NCI-H1105 treated with DMSO at 0.1 percent for 48 hours (cell line): ENCODE data around the gene IDH3A.

Source experiments
- DNase-seq: peaks from one replicate; lab custom pipeline; 2025; lab: John Stamatoyannopoulos, UW

IDH3A gene

GRCh38 chr15:78149068-78149804 lies at the start of gene IDH3A:
TSS of gene IDH3A (plus strand) at chr15:78149362. CDS start at chr15:78149404, 42 bp downstream.
- peak; percentile 82 for DNase-seq

- no peak for DNase-seq
Measured at GRCh38 chr15:78100886-78101285, 48.3 kb upstream of the IDH3A start.

DNA sequence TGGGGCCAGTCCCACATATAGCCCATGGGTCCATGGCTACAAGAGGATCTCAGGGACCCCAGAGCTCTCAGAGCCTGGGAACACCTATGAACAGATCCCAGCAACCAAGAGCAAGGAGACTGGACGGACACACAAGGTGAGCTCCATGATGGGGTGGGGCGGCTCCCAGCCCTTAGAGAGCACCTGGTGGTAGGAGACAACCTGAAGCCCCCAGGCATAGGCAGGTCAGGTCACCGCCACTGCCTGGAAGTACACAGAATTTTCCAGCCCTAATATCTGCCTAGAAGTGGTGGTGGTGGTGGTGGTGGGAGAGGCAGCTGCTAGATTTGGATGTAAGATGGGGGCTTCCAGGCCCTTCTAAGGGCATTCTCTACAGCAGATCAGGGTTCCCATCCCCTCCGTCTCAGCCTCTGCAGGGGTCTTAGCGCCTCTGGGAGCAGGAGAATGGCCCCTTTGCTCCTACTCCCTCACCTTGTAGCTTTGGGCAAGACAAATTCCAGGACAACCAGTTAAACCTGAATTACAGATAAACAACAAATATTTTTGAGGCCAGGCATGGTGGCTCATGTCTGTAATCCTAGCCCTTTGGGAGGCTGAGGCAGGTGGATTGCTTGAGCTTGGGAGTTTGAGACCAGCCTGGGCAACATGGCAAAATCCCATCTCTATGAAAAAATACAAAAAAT lies 47.6 kb upstream of the IDH3A start:
- no peak for DNase-seq

DNA sequence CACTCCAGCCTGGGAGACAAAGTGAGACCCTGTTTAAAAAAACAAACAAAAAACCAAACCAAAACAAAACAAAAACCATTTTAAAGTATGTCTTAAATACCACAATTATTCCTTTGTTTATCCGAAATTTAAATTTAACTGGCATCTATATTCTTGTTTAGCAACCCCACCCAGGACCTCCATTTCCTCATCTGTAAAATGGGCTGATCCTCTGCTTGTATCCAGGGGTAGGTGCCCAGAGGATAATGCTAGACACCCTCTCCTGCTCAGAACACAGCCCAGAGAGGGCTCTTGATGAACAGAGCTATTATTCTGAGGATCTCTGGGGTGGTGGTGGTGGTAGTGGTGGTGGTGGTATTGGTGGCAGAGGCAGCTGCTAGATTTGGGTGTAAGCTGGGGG lies 47.0 kb upstream of the IDH3A start:
- DNase-seq, result no peak

- DNase-seq, result no peak
Measured at GRCh38 chr15:78102741-78103140, 46.4 kb upstream of the IDH3A start.

DNA sequence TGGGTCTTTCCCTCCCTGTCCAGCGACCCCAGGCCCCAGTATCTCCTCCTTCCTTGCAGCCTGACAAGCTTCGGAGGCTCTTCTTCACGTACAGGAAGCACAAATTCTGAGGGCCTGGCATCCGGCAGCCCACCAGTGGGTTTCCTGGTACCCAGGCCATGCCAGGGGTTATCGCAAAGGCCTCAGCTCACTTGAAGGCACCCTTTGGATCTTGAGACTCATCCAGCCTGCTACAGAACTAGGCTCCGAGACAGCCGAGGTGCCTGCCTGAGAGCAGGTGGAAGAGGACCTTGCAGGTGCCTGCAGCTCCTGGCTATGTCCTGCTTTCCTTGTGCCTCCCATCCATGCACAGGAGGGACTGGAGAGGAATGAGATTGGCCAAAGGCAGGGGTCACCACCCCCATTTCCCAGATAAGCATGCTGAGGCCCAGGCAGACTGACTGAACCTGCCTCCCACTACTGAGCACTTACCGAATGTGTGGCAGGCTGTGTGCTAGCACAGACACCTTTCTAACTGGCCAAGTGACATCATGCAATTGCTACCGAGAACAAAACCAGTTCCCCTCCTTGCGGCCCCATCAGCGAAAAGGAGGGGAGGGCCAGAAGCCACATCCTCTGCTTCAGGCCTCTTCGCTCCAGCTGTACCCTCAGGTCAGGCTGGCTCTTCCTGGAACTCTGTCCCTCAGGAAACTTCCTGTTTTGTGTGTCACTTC lies 45.6 kb upstream of the IDH3A start:
- no peak for DNase-seq

DNA sequence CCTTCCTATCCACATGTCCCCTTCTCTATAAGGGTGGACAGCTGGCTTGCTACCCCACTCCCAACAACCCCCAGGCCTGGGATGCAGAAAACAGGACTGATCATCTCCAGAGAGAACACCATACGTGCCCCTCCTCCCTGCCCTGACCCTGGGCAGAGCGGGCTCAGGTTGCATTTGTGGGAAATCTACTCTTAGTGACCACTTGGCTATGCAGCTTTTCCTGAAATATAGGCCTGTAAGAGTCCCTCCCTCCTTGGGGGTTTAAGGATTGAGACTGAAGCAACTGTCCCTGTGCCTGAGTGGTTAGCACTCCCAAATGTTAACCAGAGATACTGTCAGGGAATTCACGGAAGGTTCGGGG lies 45.1 kb upstream of the IDH3A start:
- DNase-seq, result no peak

GRCh38 chr15:78104566-78105475 lies 44.3 kb upstream of the IDH3A start:
- DNase-seq, result no peak

GRCh38 chr15:78105476-78106241 lies 43.5 kb upstream of the IDH3A start:
- no peak for DNase-seq

DNA sequence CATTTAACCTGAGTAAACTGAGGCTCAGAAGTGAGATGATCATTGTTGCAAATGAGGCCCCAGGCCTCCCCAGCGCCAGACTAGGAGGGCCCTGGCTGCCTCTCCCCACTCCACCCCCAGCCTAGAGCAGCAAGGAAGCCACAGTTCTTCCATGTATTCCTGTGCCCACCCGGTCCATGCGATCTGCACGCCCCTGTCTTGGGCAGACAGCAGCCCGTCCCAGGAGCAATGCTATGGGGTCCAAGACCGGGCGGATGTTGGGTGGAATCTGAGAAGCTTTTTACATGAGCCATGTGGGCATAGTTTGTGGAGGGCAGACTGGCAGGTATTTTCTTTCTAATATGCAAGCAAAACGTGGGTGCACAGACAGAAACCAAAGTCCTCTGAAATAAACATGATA lies 41.7 kb upstream of the IDH3A start:
- DNase-seq, result no peak

DNA sequence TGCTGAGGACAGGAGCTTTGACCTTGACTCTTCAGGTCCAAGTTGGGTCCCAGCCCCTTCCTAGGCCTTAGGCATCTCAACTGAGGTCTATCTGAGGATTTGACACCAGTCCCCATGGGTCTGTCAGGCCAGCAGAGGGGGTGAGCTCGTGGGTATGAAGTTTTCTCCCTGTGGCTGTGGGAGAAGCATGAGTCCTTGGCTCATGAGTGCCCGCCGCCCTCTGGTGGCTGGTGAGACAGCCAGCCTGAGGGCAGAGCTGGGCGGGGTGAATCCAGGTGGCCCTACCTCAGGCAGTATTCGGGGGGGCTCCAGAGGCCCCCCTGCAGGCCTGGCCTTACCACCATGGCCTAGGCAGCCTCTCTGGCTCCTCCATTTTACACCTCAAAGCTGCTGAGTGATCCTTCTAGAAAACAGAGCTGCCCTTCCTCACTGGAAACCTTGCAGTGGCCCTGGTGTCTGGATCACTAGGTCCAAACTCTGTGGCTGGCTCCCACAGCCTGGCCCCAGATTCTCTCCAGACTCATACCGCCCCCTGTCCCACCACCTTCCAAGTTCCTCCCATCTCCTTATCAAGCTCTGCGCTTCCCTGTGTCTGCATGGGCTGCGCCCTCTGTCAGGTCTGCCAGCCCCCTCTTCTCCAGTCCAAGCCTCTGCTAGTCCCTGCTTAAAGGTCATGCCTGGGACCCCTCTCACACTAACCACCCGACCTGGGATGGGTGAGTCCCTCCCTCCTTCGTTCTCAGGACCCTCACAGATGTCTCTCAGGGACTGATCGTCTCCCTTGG lies 40.7 kb upstream of the IDH3A start:
- DNase-seq, result peak; percentile 27

DNA sequence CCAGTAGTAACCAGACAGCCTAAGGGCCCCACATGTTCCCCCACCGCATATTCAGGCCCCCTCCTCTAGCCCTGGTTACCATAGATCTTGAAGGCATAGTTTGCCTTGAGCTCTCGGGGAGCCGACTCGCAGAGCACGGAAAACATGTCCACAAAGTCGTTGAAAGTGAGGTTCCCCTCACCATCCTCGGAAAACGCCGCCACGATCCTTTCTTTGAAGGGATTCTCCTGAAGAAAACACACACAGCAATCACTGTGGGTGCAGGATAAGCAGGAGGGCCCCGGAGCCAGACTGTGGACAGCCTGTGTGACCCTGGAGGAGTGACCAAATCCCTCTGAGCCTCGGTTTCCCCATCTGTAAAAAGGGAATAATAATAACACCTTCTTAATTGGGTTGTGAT lies 40.0 kb upstream of the IDH3A start:
- DNase-seq, result no peak

DNA sequence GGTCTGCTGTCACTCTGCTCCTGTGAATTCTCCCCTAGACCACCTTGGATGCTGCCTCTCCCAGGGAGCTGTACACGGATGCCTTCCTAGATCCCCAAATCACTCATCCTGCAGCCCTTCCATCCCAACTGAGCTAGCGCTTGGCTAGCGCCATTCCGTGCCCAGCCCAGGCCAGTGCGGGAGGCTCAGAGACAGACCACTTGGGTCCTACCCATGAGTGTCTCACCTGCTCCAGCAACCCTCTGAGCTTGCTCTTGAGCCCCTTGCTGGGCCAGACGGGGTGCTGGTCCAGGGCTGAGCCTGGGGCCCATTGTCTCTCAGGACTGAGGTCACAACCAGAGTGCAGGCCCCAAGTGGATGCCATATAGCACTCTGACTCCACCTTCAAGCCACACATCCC lies 39.1 kb upstream of the IDH3A start:
- DNase-seq, result no peak

DNA sequence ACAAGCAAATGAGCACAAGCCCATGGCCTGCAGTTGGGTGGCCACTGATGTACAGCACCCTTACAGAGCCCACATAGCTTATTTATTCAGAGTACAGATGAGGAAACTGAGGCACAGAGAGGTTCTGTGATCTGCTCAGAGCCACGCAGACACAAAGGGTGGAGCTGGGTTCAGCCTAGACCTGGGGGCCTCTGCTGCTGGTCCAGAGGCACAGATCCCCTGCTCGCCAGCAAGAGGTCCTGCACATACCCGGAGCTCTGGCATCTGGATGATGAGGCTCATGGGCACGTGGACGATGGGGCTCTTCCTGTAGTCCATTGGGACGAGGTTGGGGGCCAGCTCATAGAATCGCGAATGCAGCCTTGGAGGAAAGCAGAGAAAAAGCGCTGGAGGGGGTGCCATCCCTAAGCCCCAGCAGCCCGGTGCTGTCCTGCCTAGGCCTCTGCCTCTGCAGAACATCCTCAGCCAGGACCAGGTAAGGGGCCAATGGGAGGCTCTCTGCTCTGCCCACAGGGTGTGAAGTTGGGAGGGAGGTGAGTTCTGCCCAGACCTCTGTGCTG lies 38.2 kb upstream of the IDH3A start:
- no peak for DNase-seq

GRCh38 chr15:78111788-78112187 lies 37.4 kb upstream of the IDH3A start:
- DNase-seq, result no peak

DNA sequence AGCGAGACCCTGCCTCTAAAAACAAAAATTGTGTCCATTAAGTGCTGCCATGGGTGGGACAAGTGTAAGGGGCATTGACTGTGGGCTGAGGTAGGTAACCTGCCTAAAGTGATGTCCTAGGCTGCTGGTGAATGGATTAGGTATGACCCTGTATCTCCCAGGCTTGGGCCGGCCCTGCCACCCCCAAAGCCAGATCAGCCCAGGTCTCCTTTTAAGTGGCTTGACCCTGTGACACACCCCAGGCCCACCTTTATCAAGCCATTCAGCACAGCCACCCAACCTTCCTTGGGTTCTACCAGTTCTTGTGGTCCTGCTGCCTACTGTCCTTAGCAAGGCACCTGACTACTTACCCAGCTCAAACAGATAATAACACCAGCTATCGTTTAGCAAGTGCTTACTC lies 36.6 kb upstream of the IDH3A start:
- no peak for DNase-seq

DNA sequence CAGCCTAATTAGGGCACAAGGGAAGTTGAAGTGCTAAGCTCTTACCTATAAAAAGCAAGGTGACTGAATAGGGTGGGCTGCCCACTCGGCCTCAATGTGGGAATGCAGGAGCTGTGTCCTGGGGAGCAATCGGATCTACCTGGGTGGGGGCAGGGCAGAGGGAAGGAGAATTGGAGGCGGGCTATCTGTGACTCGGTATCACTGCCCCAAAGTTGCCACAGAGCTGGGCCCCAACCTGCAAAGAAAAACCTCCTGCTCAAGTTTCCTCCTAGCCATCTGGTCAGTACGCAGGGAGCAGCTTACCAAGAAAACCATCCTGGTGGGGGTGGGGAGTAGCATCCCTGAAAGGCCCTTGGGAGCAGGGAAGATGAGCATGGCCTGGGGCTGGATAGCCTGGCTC lies 28.6 kb upstream of the IDH3A start:
- no peak for DNase-seq

GRCh38 chr15:78125267-78125666 lies 23.9 kb upstream of the IDH3A start:
- DNase-seq, result no peak

GRCh38 chr15:78127882-78128281 lies 21.3 kb upstream of the IDH3A start:
- no peak for DNase-seq

- no peak for DNase-seq
Measured at GRCh38 chr15:78129077-78129750, 19.9 kb upstream of the IDH3A start.
